SK-N-SH (cell line): ENCODE results near the gene TBX6.

Experiments used
- TF ChIP-seq, protein P1 (sequence below): fragments of 200-600 bp; sonication (generic); IDR thresholded peaks from 2 replicates; pipeline ENCODE4 v1.6.1; 2017; ENCODE audit warnings: antibody characterized with exemption, mild to moderate bottlenecking, moderate library complexity
- TF ChIP-seq, protein P2 (sequence below): IDR thresholded peaks from 2 replicates; pipeline ENCODE4 v1.4.0; 2012; ENCODE audit warnings: low read depth

DNA sequence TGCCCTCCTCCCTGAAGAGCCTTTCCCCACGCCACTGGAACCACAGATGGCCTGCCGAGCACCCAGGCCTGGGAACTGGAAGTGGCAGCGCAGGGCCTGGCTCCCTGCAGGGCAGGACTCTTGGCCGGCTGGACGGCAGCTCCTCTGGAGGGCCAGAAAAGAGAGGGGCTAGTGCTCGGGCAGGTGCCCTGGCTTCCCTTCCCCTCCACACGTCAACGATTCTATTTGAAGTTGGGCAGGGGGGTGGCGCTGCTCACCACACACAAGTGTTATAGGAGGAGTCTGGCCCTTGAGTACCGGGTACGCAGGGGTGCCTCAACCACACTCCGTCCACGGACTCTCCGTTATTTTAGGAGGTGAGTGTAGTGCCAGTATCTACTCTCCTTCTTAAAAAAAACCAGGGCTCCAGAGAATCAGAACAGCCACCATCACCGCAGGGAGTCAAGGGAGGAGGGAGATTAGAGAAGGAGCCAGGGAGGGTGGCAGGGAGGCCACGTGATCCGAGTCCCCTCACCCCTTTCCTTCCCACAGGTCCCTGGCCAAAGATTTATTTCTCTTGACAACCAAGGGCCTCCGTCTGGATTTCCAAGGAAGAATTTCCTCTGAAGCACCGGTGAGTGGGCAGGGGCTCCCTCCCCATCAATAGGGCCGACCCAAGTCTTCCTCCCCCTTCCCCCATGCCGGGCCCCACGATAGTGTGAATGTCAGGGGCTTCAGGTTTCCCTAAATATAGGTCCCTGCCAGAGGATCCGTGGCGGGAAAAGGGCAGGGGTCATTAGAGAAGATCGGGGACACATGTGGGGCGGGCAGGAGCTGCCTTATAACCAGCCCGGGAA lies 27.6 kb downstream of the TBX6 start:
- TF ChIP-seq, protein P1, sequence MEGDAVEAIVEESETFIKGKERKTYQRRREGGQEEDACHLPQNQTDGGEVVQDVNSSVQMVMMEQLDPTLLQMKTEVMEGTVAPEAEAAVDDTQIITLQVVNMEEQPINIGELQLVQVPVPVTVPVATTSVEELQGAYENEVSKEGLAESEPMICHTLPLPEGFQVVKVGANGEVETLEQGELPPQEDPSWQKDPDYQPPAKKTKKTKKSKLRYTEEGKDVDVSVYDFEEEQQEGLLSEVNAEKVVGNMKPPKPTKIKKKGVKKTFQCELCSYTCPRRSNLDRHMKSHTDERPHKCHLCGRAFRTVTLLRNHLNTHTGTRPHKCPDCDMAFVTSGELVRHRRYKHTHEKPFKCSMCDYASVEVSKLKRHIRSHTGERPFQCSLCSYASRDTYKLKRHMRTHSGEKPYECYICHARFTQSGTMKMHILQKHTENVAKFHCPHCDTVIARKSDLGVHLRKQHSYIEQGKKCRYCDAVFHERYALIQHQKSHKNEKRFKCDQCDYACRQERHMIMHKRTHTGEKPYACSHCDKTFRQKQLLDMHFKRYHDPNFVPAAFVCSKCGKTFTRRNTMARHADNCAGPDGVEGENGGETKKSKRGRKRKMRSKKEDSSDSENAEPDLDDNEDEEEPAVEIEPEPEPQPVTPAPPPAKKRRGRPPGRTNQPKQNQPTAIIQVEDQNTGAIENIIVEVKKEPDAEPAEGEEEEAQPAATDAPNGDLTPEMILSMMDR, result no peak
- TF ChIP-seq, protein P2, sequence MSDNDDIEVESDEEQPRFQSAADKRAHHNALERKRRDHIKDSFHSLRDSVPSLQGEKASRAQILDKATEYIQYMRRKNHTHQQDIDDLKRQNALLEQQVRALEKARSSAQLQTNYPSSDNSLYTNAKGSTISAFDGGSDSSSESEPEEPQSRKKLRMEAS, result no peak
